GM19463 (cell line): ENCODE results near the gene SLC5A10.
"Not testable (repeated sequence)": the region's sequence is repeated elsewhere in the genome, so short reads cannot be mapped to it uniquely, and the experiment has no call there.

ENCODE experiments used
- ATAC-seq: cut with Tn5 transposase; IDR thresholded peaks from one replicate; pipeline ENCODE4 v1.9.1; 2021; ENCODE audit warnings: mild to moderate bottlenecking, moderate library complexity; ENCODE audit not compliant: unreplicated experiment

SLC5A10 gene

DNA sequence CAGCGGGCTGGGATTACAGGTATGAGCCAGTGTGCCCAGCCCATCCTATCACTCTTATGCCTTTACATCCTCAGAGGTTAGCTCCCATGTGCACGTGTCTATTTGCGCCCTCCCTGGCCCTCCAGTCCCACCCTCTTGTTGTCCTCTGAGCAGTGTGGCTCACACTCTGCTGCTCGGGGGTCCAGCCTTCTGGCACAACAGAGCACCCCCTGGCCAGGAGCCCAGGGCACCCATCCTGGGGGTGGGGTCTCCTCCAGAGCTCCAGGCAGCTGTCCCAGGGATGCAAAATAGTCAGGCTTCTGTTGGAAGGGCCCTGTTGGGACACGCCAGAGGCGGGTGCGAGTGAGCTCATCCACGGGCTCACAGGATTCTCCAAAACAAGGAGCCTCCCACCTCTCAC, 64.3 kb downstream of the SLC5A10 start:
- ATAC-seq = no peak

DNA sequence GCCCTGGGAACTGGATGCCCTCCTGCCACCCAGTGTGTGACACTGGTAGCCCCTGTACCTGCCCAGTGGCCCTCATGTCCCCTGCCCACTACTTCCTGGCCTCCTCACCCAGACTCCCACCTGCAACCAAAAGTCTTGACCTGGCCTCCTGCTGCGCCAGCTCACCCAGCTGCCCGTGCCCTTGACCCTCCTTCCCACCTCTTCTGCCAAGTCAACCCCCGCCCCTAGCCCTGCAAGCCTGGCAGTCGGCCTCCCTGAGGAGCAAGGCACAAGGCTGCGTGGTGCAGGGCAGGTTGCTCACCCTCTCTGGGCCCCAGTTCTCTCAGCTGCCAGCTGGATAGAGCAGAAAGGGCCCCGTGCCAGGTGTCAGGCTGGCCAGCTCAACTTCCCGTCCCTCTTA, 64.9 kb downstream of the SLC5A10 start:
- ATAC-seq = no peak

DNA sequence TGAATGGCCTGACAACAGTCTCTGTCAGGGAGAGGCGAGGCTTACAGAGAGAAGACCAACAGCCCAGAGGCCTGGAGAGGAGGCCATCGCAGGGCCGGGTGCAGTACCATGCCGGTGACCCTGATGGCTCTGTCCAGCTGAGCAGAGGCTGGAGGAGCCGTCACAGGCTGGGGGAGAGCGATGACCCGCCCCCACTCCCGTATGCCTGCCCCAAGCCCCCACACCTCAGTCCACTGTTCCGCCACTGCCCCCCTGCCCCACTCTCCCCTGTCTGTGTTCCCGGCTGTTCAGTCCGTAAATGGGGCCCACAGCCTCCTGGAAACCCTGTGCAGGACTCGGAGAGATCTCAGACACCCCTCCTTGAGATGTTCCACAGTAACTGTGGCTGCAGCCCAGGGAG, 65.4 kb downstream of the SLC5A10 start:
- no peak for ATAC-seq

GRCh38 chr17:19017804-19018599, 66.0 kb downstream of the SLC5A10 start:
- ATAC-seq = no peak

- no peak for ATAC-seq
Measured at GRCh38 chr17:19018600-19018950, 66.6 kb downstream of the SLC5A10 start.

DNA sequence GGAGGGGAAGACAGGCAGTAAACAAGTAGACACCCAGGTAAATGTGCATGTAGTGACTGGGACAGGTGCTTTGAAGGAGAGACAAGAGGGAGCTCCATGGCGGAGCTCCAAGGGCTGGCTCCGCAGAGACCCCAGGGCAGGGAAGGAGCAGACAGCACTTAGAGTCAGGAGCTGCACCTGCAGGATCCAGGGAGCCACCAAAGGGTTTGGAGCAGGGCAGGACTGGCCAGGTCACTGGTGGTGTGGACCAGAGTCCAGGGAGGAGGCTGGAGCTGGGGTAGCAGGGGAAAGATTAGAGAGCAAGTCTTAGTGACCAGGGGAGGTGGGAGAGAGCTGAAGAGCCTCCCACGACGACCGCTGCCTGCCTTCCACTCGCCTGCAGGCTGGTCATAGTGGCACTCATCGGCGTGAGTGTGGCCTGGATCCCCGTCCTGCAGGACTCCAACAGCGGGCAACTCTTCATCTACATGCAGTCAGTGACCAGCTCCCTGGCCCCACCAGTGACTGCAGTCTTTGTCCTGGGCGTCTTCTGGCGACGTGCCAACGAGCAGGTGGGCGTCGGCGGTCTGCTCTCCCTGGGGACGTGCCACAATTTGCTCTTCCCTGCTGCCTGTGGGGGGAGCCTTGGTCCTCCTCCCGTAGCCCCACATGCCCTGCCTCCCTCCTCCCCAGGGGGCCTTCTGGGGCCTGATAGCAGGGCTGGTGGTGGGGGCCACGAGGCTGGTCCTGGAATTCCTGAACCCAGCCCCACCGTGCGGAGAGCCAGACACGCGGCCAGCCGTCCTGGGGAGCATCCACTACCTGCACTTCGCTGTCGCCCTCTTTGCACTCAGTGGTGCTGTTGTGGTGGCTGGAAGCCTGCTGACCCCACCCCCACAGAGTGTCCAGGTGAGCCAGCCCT, 67.3 kb downstream of the SLC5A10 start:
- no peak for ATAC-seq

GRCh38 chr17:19020016-19020415, 68.1 kb downstream of the SLC5A10 start:
- ATAC-seq = no peak

GRCh38 chr17:19021011-19021621, 69.2 kb downstream of the SLC5A10 start:
- ATAC-seq = not testable (repeated sequence)

GRCh38 chr17:19021622-19022083, 69.7 kb downstream of the SLC5A10 start:
- no peak for ATAC-seq

DNA sequence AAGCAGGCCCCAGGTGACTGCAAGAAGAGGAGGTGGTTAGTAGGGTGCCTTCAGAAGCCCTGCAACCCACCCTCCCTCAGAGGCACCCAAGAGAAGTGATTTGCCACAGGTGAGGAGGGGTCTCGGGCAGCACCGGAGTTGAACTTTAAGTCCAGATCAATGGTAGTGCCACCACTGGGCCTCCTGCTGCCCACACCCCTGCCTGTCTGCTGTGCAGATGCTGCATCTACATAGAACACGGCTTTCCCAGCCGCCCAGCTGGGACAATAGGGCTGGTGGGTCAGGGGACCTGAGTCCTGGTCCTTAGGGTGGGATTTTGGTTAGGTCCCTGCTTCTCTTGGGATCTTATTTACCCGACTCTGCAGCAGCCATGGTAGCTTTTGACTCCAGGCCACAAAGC, 70.2 kb downstream of the SLC5A10 start:
- no peak for ATAC-seq

DNA sequence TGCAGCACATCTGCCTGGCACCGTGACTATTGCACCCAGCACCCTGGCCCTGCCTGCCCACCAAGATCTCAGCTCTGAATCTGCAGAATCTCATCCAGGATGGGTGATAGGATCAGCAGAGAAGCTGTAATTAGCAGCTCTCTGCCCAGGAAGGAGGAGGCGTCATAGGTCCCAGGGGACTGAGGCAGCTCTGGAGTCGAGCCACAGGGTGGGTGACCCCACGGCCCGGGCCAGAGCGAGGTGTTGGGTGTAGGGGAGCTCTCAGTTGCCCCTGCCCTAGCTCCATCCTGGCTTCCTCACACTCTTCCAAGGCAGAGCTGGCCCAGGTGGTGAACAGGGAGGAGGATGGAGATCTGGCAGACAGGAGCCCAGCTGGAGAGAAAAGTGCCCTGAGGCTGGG, 70.8 kb downstream of the SLC5A10 start:
- no peak for ATAC-seq

DNA sequence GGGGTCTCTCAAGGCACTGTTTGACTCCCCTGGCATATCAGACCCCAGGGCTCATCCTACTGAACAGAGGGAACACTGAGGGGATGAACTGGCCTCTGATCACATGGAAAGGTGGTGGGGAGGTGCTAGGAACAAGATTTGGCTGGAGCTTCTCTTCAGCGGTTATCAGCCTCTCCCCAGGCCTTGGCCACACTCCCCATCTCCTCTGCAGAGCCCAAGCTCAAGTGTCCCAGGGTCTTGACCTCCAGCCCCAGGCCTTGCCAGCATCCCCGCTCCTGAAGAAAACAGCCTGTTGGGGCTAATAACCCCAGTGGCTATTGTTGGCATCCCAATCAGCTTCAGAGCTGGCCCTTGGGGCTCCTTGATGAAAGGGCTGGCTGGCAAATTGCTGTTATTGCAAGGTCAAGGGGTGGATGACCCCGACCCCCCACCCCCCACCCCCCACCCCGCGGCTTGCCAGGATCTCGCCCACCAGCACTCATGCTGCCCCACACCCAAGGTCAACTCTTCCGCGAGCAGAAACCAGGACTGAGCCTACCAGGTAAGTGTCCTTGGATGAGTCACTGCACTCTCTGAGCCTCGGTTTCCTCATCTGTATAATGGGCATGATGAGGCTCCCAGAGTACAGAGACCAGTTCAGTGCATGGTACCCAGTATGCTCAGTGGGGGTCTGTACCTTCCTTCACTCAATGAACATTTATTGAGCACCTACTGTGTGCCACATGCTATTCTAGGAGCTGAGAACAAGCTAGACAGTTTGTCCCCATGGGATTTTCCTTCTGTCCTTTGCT, 71.4 kb downstream of the SLC5A10 start:
- ATAC-seq = no peak

DNA sequence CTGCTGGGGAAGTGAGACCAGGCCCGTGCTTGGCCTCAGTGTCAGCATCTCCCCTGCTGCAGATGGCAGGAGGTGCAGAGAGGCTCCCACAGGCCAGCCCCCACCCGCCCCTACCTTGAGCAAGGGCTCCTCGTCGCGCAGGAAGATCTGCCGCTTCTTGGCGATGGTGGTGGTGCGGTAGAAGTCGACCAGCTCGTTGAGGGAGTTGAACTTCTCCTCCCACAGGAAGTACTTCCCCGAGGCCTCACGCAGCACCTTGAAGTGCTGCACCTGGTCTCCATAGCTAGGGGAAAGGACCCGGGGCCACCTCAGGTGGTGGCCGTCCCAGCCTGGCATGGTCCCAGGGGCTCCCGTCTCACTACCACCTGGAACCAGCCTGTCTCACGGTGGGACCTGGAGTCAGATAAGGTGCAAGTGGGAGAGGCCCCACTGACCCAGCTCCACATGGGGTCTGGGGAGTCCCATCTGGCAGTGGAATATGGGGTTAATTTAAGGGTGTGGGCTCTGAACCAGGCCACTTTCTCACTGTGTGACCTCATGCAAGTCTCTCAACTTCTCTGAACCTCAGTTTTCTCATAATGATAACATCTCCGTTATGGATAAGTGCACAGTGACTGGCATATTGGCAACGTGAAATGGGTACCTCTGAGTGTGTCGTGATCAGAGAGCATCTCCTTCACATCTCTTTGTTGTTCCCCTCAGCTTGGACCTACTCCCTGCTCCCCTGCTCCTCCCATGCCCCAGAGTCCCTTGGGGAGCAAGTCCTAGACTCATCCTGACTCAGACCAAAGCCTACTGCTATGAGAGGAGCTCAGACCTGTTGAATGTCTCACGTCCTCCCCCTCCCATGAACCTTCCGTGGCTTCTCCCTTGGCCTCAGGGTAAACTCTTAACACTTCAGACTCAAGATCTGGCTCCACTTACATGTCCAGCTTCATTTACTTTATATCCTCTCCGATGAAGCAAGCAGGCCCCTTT, 72.4 kb downstream of the SLC5A10 start:
- ATAC-seq = no peak

GRCh38 chr17:19028671-19029070, 76.7 kb downstream of the SLC5A10 start:
- not testable (repeated sequence) for ATAC-seq

DNA sequence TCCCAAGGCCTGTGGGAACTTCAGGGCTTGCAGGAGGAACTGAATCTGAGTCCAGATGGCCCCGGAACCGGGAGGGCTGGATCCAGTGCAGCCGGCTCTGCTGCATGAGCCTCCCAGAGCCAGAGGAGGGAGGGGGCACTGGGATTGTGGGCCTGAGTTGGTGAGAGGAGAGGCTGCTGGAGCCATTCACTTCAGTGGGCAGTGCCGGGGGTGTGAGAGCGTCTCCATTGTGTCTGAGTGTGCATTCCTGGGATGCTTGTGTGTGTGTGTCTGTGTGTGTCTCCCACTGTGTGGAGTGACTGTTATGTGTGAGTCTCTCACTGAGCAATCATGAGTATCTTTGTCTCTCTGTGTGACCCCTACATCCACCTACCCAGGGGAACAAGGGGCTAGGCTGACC, 77.8 kb downstream of the SLC5A10 start:
- ATAC-seq = not testable (repeated sequence)

- not testable (repeated sequence) for ATAC-seq
Measured at GRCh38 chr17:19030771-19031449, 78.9 kb downstream of the SLC5A10 start.

DNA sequence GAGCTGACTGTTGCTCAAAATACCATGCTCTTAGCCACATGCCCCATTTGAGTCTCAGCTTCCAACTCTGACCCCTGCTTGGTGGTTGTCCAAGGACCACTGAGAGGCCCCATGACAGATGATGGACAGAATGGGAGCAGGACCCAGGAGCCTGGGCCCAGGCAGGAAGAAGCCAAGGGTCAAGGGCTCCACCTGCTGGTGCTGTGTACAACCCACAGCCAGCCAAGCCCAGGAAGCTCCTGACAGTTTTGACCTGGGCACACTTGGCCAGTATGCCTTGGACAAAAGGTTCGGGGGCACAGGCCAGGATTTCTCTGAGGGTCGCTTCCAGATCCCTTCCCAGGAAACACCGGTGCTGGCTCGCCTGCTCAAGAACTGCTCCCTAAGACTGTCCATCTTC, 79.8 kb downstream of the SLC5A10 start:
- ATAC-seq = peak; percentile 46

- ATAC-seq = peak; percentile 50
Measured at GRCh38 chr17:19032377-19032988, 80.5 kb downstream of the SLC5A10 start.

DNA sequence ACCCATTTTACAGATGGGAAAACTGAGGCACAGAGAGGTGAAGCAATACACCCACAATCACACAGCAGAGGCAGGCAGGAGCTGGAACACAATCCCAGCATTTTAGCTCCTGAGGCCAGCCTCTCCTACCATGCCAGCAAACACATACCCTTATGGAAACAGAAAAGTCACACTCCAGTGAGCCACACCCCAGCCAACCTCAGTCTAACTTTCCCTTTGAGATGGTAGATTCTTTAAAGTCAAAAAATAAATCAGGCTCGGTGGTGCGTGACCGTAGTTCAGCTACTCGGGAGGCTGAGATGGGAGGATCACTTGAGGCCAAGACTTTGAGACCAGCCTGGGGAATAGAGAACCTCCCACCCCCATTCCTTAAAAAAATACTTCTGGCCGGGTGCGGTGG, 84.2 kb downstream of the SLC5A10 start:
- ATAC-seq = not testable (repeated sequence)
